Motor neuron (in vitro differentiated cells): ENCODE data around the gene SCRN2. TPM values are rescaled to one million over a fixed set of nuclear protein-coding genes. Genes with fewer than 3 reads are reported as not detected.

Experiments
- ATAC-seq, 8 experiments: fragments of 200-7000 bp; cut with Tn5 transposase; replicated peaks in 6 of 8; 2 replicates each; pipeline ENCODE4 v1.8.0; 2021; ENCODE audit warnings: mild to moderate bottlenecking in 8 of 8, moderate library complexity in 8 of 8
- H3K27ac ChIP-seq, 2 donors: fragments of 250-450 bp; sonication (Bioruptor Pico); 2 replicates each; pipeline ENCODE4 v1.9.0; 2021; ENCODE audit warnings: antibody characterized with exemption in 2 of 2, mild to moderate bottlenecking in 2 of 2, moderate library complexity in 1 of 2
- H3K4me1 ChIP-seq, 2 donors: fragments of 250-450 bp; sonication (Bioruptor Pico); replicated peaks in 1 of 2; 2 replicates each; pipeline ENCODE4 v1.6.1; 2021; ENCODE audit warnings: antibody characterized with exemption in 2 of 2, mild to moderate bottlenecking in 2 of 2, moderate library complexity in 1 of 2
- H3K4me3 ChIP-seq, 5 donors: fragments of 250-450 bp; sonication (Bioruptor Pico); 2 replicates each; pipeline ENCODE4 v1.9.0; 2021; ENCODE audit warnings: antibody characterized with exemption in 5 of 5, mild to moderate bottlenecking in 5 of 5, moderate library complexity in 4 of 5
- WGBS, 10 experiments: fragments of 450-650 bp; shearing (Covaris generic); methylation state at CpG; one replicate each; pipeline ENCODE4 v1.0.0; 2022; 5-methylcytosine and 5-hydroxymethylcytosine counted together
- in situ Hi-C, 9 experiments: fragments of 400-800 bp; cut with MboI; loops; one replicate each; pipeline ENCODE4 v1.15.0; 2021; ENCODE audit warnings: low sequenced_read_pairs in 9 of 9, low pct_unique_long_range_greater_than_20kb in 2 of 9; ENCODE audit not compliant: unreplicated experiment in 9 of 9
- total RNA-seq, 8 experiments: library from RNA; unstranded; fragments of 300-600 nt; gene quantifications; 2 replicates each; pipeline versions ENCODE4 v1.2.3 to v1.2.4, GENCODE V29; 2022

SCRN2 gene
- total RNA-seq, 8 experiments from 2014 or later: 10.8 to 38.6 (median 21.6) TPM

- Histone ChIP-seq H3K27ac (no peak overlapping the region), H3K4me1 (no peaks in the 10 kb centered on the region), H3K4me3 (no peak overlapping the region)
- ATAC-seq: peak in 2 of 8 experiments; percentile 40 to 52
- 10 to 58% (median 45%) methylated on average over 3 to 6 of the region's 7 CpGs; no CpG with 5 or more reads in 4 of the 10 experiments for WGBS, 10 experiments
- in situ Hi-C loops: no loop called here
Measured at GRCh38 chr17:47864791-47865216, 23.7 kb upstream of the SCRN2 start.

GRCh38 chr17:47862621-47863440 lies 21.8 kb upstream of the SCRN2 start:
- WGBS, 10 experiments: 60 to 93% (median 68%) methylated on average over 1 to 7 of the region's 7 CpGs; no CpG with 5 or more reads in 2 of the 10 experiments
- in situ Hi-C loops: no loop called here
- ATAC-seq: no peak
- no peak overlapping the region for H3K27ac ChIP-seq
- H3K4me1 ChIP-seq: no peaks in the 10 kb centered on the region
- H3K4me3 ChIP-seq: no peak overlapping the region

- Histone ChIP-seq H3K27ac (no peak overlapping the region), H3K4me3 (no peak overlapping the region), H3K4me1 (no peaks in the 10 kb centered on the region)
- 27 to 100% (median 81%) methylated on average over 1 to 5 of the region's 5 CpGs; no CpG with 5 or more reads in 1 of the 10 experiments for WGBS, 10 experiments
- ATAC-seq: no peak
- in situ Hi-C loops: no loop called here
Measured at GRCh38 chr17:47860386-47860785, 19.3 kb upstream of the SCRN2 start.

- H3K4me3 ChIP-seq: no peak overlapping the region
Measured at GRCh38 chr17:47857551-47858455, 16.7 kb upstream of the SCRN2 start.

GRCh38 chr17:47856830-47857229 lies 15.8 kb upstream of the SCRN2 start:
- no peaks in the 10 kb centered on the region for H3K4me1 ChIP-seq
- ATAC-seq: no peak
- H3K4me3 ChIP-seq: no peak overlapping the region
- in situ Hi-C loops: no loop called here
- H3K27ac ChIP-seq: no peak overlapping the region

More at GRCh38 chr17:47857551-47858455, 16.7 kb upstream of the SCRN2 start:
- no peak for ATAC-seq
- 42 to 100% (median 55%) methylated on average over 1 to 5 of the region's 16 CpGs; no CpG with 5 or more reads in 3 of the 10 experiments for WGBS, 10 experiments
- no peaks in the 10 kb centered on the region for H3K4me1 ChIP-seq
- in situ Hi-C loops: no loop called here
- no peak overlapping the region for H3K27ac ChIP-seq

- Histone ChIP-seq H3K4me1 (peaks cover 3 to 4% of the 10 kb centered on the region in 2 donors), H3K27ac (no peak overlapping the region), H3K4me3 (no peak overlapping the region)
- 0 to 30% (median 10%) methylated on average over 1 to 2 of the region's 3 CpGs; no CpG with 5 or more reads in 6 of the 10 experiments for WGBS, 10 experiments
- in situ Hi-C loops: no loop called here
- ATAC-seq: no peak
Measured at GRCh38 chr17:47855737-47856136, 14.7 kb upstream of the SCRN2 start.

- peaks cover 3 to 4% of the 10 kb centered on the region in 2 donors for H3K4me1 ChIP-seq
- WGBS, 10 experiments: 0 to 68% (median 52%) methylated on average over 1 to 3 of the region's 5 CpGs; no CpG with 5 or more reads in 3 of the 10 experiments
- in situ Hi-C loops: no loop called here
- H3K4me3 ChIP-seq: no peak overlapping the region
- no peak overlapping the region for H3K27ac ChIP-seq
- ATAC-seq: no peak
Measured at GRCh38 chr17:47853616-47854015, 12.5 kb upstream of the SCRN2 start.

- WGBS, 10 experiments: 0 to 28% (median 10%) methylated on average over 1 to 31 of the region's 32 CpGs
- H3K4me3 ChIP-seq: no peak overlapping the region
- in situ Hi-C loops: no loop called here
- H3K4me1 ChIP-seq: peaks cover 3 to 4% of the 10 kb centered on the region in 2 donors
- ATAC-seq: no peak
- no peak overlapping the region for H3K27ac ChIP-seq
Measured at GRCh38 chr17:47852113-47852949, 11.3 kb upstream of the SCRN2 start.

- 16 to 41% (median 33%) methylated on average over 3 to 6 of the region's 11 CpGs; no CpG with 5 or more reads in 7 of the 10 experiments for WGBS, 10 experiments
- H3K4me3 ChIP-seq: no peak overlapping the region
- H3K4me1 ChIP-seq: peaks cover 3 to 4% of the 10 kb centered on the region in 2 donors
- no peak for ATAC-seq
- in situ Hi-C loops: no loop called here
- H3K27ac ChIP-seq: no peak overlapping the region
Measured at GRCh38 chr17:47851764-47852112, 10.7 kb upstream of the SCRN2 start.

- in situ Hi-C loops: no loop called here
- H3K4me3 ChIP-seq: peak within 1 kb of the TSS in 4 of 5 donors; percentile 11 to 25 (median 20)
Measured at GRCh38 chr17:47850692-47851573, 9.9 kb upstream of the SCRN2 start, which contains the start of gene SP6. Gene SP6, minus strand, starts transcription at chr17:47851163. Its CDS starts 2,734 bp downstream, at chr17:47848429.

GRCh38 chr17:47850373-47850691 lies 9.3 kb upstream of the SCRN2 start:
- peaks cover 3 to 6% of the 10 kb centered on the region in 2 donors for H3K4me1 ChIP-seq
- no peak overlapping the region for H3K4me3 ChIP-seq
- peak in 1 of 8 experiments; percentile 2 for ATAC-seq
- in situ Hi-C loops: no loop called here
- H3K27ac ChIP-seq: no peak overlapping the region
- WGBS, 10 experiments: 11 to 64% (median 20%) methylated on average over 1 to 9 of the region's 9 CpGs; no CpG with 5 or more reads in 5 of the 10 experiments

More at GRCh38 chr17:47850692-47851573, 9.9 kb upstream of the SCRN2 start, which contains the start of gene SP6:
- no peak within 1 kb of the TSS for H3K27ac ChIP-seq
- WGBS, 10 experiments: 0 to 73% (median 2%) methylated on average over 1 to 6 of the region's 71 CpGs; no CpG with 5 or more reads in 6 of the 10 experiments
- ATAC-seq: peak; percentile 84 to 96 (median 94)
- peaks cover 3 to 6% of the 10 kb centered on the region in 2 donors for H3K4me1 ChIP-seq
